ENCODE results near the gene TUBGCP5. TPM values are rescaled to one million over a fixed set of nuclear protein-coding genes. Genes with fewer than 3 reads are reported as not detected.

TUBGCP5 gene
- total and polyA plus RNA-seq, 2 experiments from 2014 or later, result 12.0 to 21.7 TPM

DNA sequence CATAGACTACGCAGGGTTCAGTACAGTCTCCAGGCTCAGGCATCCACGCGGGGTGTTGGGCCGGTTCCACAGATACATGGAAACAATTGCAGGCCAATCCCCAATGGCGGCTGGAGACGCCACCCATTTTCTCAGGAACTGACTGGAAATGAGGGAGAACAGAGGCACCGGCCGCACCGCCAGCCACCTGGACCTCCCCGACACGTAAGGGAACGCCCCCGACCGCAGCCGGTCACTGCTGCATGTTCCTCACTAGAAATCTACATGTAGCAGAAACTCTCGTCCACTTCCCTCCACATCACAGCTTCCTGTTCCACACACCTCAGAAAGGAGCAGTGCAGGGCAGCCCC is 88.4 kb downstream of the TUBGCP5 start:
- Histone ChIP-seq H3F3A (replicated peaks; ENCODE audit: low read depth) (no peaks in the 10 kb centered on the region), H4K20me1 (replicated peaks; ENCODE audit: insufficient read depth) (peaks cover 38% of the 10 kb centered on the region), H3K27me3 (ENCODE audit: insufficient read depth) (peaks cover 13% of the 10 kb centered on the region; the same call in 1 of the 2 replicates), H3K27ac (ENCODE audit: low read depth) (no peak overlapping the region), H3K4me2 (no peak overlapping the region), H3K4me1 (ENCODE audit: insufficient read depth) (peaks cover 24% of the 10 kb centered on the region), H3K36me3 (ENCODE audit: insufficient read depth) (no peaks in the 10 kb centered on the region), H3K9me2 (ENCODE audit: insufficient read depth) (no peaks in the 10 kb centered on the region), H3K4me3 (no peak overlapping the region), H2AFZ (no peak overlapping the region), H3K79me2 (replicated peaks; ENCODE audit: insufficient read depth) (peaks cover 60% of the 10 kb centered on the region)
- no peak overlapping the region for H3K27ac Mint-ChIP-seq
- peaks cover 52% of the 10 kb centered on the region for H3K4me1 Mint-ChIP-seq
- DNase-seq (ENCODE audit: low spot score) (no peak), ATAC-seq (no peak)
- H3K27me3 Mint-ChIP-seq (ENCODE audit: insufficient read depth, low read depth, poor library complexity), result peaks cover 49% of the 10 kb centered on the region
- H3K9me3 Mint-ChIP-seq, result no peaks in the 10 kb centered on the region; the same call in 2 of the 3 replicates
- H3K4me3 Mint-ChIP-seq, result no peak overlapping the region
- no peak for TF ChIP-seq POLR2AphosphoS5 (IDR thresholded peaks at IDR 0.05; ENCODE audit: low read depth)
- TF ChIP-seq STAT1 (IDR thresholded peaks at IDR 0.05; ENCODE audit: unreplicated experiment), result no peak
- no peak for TF ChIP-seq JUNB (IDR thresholded peaks at IDR 0.05; ENCODE audit: unreplicated experiment)
- TF ChIP-seq ZNF114 (CRISPR knock-in tag; IDR thresholded peaks at IDR 0.05), result no peak
- TF ChIP-seq CTCF (conservative IDR thresholded peaks at IDR 0.05; ENCODE audit: low read depth in 2 of 2), result no peak
- no peak for TF ChIP-seq NANOG (IDR thresholded peaks at IDR 0.05; ENCODE audit: borderline replicate concordance)
- no peak for TF ChIP-seq ZNF462 (CRISPR knock-in tag; IDR thresholded peaks at IDR 0.05)
- TF ChIP-seq CREB1 (CRISPR knock-in tag; IDR thresholded peaks at IDR 0.05; ENCODE audit: low read depth), result no peak
- TF ChIP-seq, protein P1, sequence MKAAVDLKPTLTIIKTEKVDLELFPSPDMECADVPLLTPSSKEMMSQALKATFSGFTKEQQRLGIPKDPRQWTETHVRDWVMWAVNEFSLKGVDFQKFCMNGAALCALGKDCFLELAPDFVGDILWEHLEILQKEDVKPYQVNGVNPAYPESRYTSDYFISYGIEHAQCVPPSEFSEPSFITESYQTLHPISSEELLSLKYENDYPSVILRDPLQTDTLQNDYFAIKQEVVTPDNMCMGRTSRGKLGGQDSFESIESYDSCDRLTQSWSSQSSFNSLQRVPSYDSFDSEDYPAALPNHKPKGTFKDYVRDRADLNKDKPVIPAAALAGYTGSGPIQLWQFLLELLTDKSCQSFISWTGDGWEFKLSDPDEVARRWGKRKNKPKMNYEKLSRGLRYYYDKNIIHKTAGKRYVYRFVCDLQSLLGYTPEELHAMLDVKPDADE (IDR thresholded peaks at IDR 0.05), result no peak
- no peak for TF ChIP-seq REST (IDR thresholded peaks at IDR 0.05; ENCODE audit: unreplicated experiment)
- TF ChIP-seq EZH2 (IDR thresholded peaks at IDR 0.05; ENCODE audit: low read depth, unreplicated experiment), result no peak
- TF ChIP-seq EZH2phosphoT487 (IDR thresholded peaks at IDR 0.05; ENCODE audit: unreplicated experiment), result no peak
- TF ChIP-seq ZNF331 (CRISPR knock-in tag; IDR thresholded peaks at IDR 0.05; ENCODE audit: low read depth), result no peak
- H3K36me3 Mint-ChIP-seq (ENCODE audit: low read depth), result peaks cover 2% of the 10 kb centered on the region; the same call in 1 of the 3 replicates
